HG03378 (cell line): ENCODE results near the gene LHX4.

Experiments used
- ATAC-seq: cut with Tn5 transposase; IDR thresholded peaks from one replicate; pipeline ENCODE4 v1.9.1; 2021; ENCODE audit warnings: mild to moderate bottlenecking, moderate library complexity; ENCODE audit not compliant: unreplicated experiment

LHX4 gene

GRCh38 chr1:180241716-180242544 lies 11.9 kb downstream of the LHX4 start:
- ATAC-seq: no peak

- no peak for ATAC-seq
Measured at GRCh38 chr1:180243517-180244221, 13.6 kb downstream of the LHX4 start.

GRCh38 chr1:180244840-180245239 lies 14.8 kb downstream of the LHX4 start:
- no peak for ATAC-seq

- ATAC-seq: no peak
Measured at GRCh38 chr1:180246579-180246978, 16.5 kb downstream of the LHX4 start.

- ATAC-seq: no peak
Measured at GRCh38 chr1:180247061-180247460, 17.0 kb downstream of the LHX4 start.

- no peak for ATAC-seq
Measured at GRCh38 chr1:180247580-180247979, 17.5 kb downstream of the LHX4 start.

GRCh38 chr1:180248176-180248575 lies 18.1 kb downstream of the LHX4 start:
- ATAC-seq: no peak

- ATAC-seq: no peak
Measured at GRCh38 chr1:180248731-180249681, 18.9 kb downstream of the LHX4 start.

- no peak for ATAC-seq
Measured at GRCh38 chr1:180249725-180250498, 19.8 kb downstream of the LHX4 start.

- no peak for ATAC-seq
Measured at GRCh38 chr1:180250499-180250770, 20.4 kb downstream of the LHX4 start.

- no peak for ATAC-seq
Measured at GRCh38 chr1:180250883-180251509, 20.9 kb downstream of the LHX4 start.

- no peak for ATAC-seq
Measured at GRCh38 chr1:180251526-180252305, 21.7 kb downstream of the LHX4 start.

- peak; percentile 68 for ATAC-seq
Measured at GRCh38 chr1:180252638-180253536, 22.8 kb downstream of the LHX4 start.

- no peak for ATAC-seq
Measured at GRCh38 chr1:180253585-180254495, 23.8 kb downstream of the LHX4 start.

GRCh38 chr1:180254496-180254819 lies 24.4 kb downstream of the LHX4 start:
- ATAC-seq: no peak

- no peak for ATAC-seq
Measured at GRCh38 chr1:180254854-180255253, 24.8 kb downstream of the LHX4 start.

GRCh38 chr1:180255536-180256340 lies 25.7 kb downstream of the LHX4 start:
- ATAC-seq: no peak
